Neuronal stem cell (in vitro differentiated cells): ENCODE data around the gene CEMIP.

Experiments
- DNase-seq: peaks from one replicate; pipeline ENCODE4 v3.0.0-alpha.2; 2013; ENCODE audit warnings: low spot score
- H2AFZ ChIP-seq: one replicate; pipeline ENCODE4 v1.6.1; 2013; ENCODE audit warnings: mild to moderate bottlenecking, low read length, inconsistent platforms
- H2AK5ac ChIP-seq: 2 replicates; pipeline ENCODE4 v1.6.1; 2013; ENCODE audit warnings: low read depth, mild to moderate bottlenecking, inconsistent platforms, low read length, moderate library complexity, mixed read lengths
- H2BK120ac ChIP-seq: 2 replicates; pipeline ENCODE4 v1.6.1; 2013; ENCODE audit warnings: low read depth, mild to moderate bottlenecking, inconsistent platforms, low read length, moderate library complexity, mixed read lengths
- H2BK12ac ChIP-seq: one replicate; pipeline ENCODE4 v1.6.1; 2013; ENCODE audit warnings: low read length, inconsistent platforms
- H2BK15ac ChIP-seq: 2 replicates; pipeline ENCODE4 v1.6.1; 2013; ENCODE audit warnings: mild to moderate bottlenecking, low read length, inconsistent platforms, mixed read lengths
- H2BK5ac ChIP-seq: one replicate; pipeline ENCODE4 v1.6.1; 2013; ENCODE audit warnings: inconsistent platforms, mild to moderate bottlenecking, low read length, moderate library complexity
- H3K14ac ChIP-seq: one replicate; pipeline ENCODE4 v1.6.1; 2013; ENCODE audit warnings: low read length, inconsistent platforms
- H3K18ac ChIP-seq: 2 replicates; pipeline ENCODE4 v1.6.1; 2013; ENCODE audit warnings: low read length, inconsistent platforms
- H3K23ac ChIP-seq: 2 replicates; pipeline ENCODE4 v1.6.1; 2013; ENCODE audit warnings: low read depth, mild to moderate bottlenecking, mixed read lengths, low read length, inconsistent platforms; ENCODE audit not compliant: poor library complexity
- H3K27ac ChIP-seq: replicated peaks from 3 replicates; pipeline ENCODE4 v1.5.1; 2013; ENCODE audit warnings: low read length, inconsistent platforms
- H3K27me3 ChIP-seq, 3 experiments: 2 replicates each; pipeline ENCODE4 v1.6.1; 2013; ENCODE audit warnings: low read length in 3 of 3, mild to moderate bottlenecking in 2 of 3, inconsistent platforms in 1 of 3, low read depth in 1 of 3, mixed read lengths in 1 of 3, moderate library complexity in 1 of 3; ENCODE audit not compliant: control insufficient read depth in 3 of 3, insufficient read depth in 3 of 3
- H3K36me3 ChIP-seq, 2 donors: replicated peaks in 1 of 2; 2 replicates each; pipeline ENCODE4 v1.6.1; 2013; ENCODE audit warnings: low read length in 2 of 2; ENCODE audit not compliant: control insufficient read depth in 2 of 2, insufficient read depth in 2 of 2
- H3K4ac ChIP-seq: 2 replicates; pipeline ENCODE4 v1.6.1; 2013; ENCODE audit warnings: inconsistent platforms, mild to moderate bottlenecking, low read length, moderate library complexity
- H3K4me1 ChIP-seq, 2 donors: 1 replicate in 1 of 2; 2 replicates in 1 of 2; pipeline ENCODE4 v1.6.1; 2013; ENCODE audit warnings: low read length in 2 of 2, low read depth in 1 of 2; ENCODE audit not compliant: control insufficient read depth in 2 of 2, insufficient read depth in 1 of 2
- H3K4me2 ChIP-seq: one replicate; pipeline ENCODE4 v1.6.1; 2013; ENCODE audit warnings: mild to moderate bottlenecking, low read length, inconsistent platforms; ENCODE audit not compliant: insufficient read depth, poor library complexity, severe bottlenecking
- H3K4me3 ChIP-seq, 2 donors: 2 replicates each; pipeline ENCODE4 v1.5.1; 2013; ENCODE audit warnings: low read length in 2 of 2, mild to moderate bottlenecking in 2 of 2, inconsistent platforms in 1 of 2, moderate library complexity in 1 of 2
- H3K79me1 ChIP-seq: one replicate; pipeline ENCODE4 v1.6.1; 2013; ENCODE audit warnings: low read depth, mild to moderate bottlenecking, inconsistent platforms, low read length, moderate library complexity
- H3K9ac ChIP-seq: one replicate; pipeline ENCODE4 v1.6.1; 2013; ENCODE audit warnings: mild to moderate bottlenecking, low read depth, low read length, inconsistent platforms; ENCODE audit not compliant: poor library complexity
- H3K9me3 ChIP-seq, 2 donors: replicated peaks in 1 of 2; 2 replicates each; pipeline versions ENCODE3 to v1.6.1; 2013; ENCODE audit warnings: low read length in 2 of 2, mild to moderate bottlenecking in 2 of 2, inconsistent platforms in 1 of 2, low read depth in 1 of 2, mixed read lengths in 1 of 2, moderate library complexity in 1 of 2; ENCODE audit not compliant: control insufficient read depth in 2 of 2, insufficient read depth in 1 of 2
- H4K8ac ChIP-seq: one replicate; pipeline ENCODE4 v1.6.1; 2013; ENCODE audit warnings: low read depth, mild to moderate bottlenecking, inconsistent platforms, low read length, moderate library complexity
- H4K91ac ChIP-seq: one replicate; pipeline ENCODE4 v1.6.1; 2013; ENCODE audit warnings: low read length, low read depth, mild to moderate bottlenecking, inconsistent platforms; ENCODE audit not compliant: poor library complexity
- WGBS, 2 donors: extraction: QIAGEN DNeasy Blood & Tissue Kit; methylation state at CpG; one replicate each; pipeline ENCODE4 v1.1.7; 2013; ENCODE audit warnings: missing lambda C conversion rate in 2 of 2, mixed read lengths in 1 of 2; ENCODE audit not compliant: insufficient read length in 2 of 2, insufficient replicate concordance in 1 of 2; ENCODE audit errors: extremely low coverage in 2 of 2; 5-methylcytosine and 5-hydroxymethylcytosine counted together

Gene CEMIP

DNA sequence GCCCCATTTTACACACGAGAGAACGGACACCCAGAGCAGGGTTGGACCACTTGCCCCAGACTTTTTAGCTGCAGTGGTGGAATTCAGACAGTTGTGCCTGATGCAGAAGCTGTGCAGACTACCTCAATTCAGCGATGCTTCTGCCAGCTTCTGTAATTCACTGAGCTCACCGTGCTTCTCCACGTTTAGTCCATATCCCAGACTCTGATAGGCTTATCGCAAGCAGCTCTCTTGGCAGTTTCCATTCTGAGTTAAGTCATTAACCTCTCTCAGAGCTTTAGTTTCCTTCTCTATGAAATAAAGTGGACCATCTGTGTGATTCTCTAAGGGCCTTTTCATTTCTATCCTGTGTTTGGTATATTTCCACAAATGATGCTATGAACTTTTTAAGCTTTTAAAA, 47.0 kb upstream of the CEMIP start:
- Histone ChIP-seq H3K27me3 (no peaks in the 10 kb centered on the region), H3K27ac (no peak overlapping the region), H2AK5ac (no peak overlapping the region), H2BK15ac (no peak overlapping the region), H2BK5ac (no peak overlapping the region), H3K36me3 (peaks cover 0 to 5% of the 10 kb centered on the region in 2 donors), H3K4me3 (no peak overlapping the region), H3K18ac (no peak overlapping the region), H2AFZ (no peak overlapping the region), H3K4me2 (no peak overlapping the region), H3K9me3 (peaks cover 0 to 4% of the 10 kb centered on the region in 2 donors), H3K4me1 (peaks cover 3 to 15% of the 10 kb centered on the region in 2 donors), H3K23ac (no peak overlapping the region), H4K8ac (no peak overlapping the region), H2BK120ac (no peak overlapping the region), H3K4ac (no peak overlapping the region), H3K14ac (no peak overlapping the region), H3K79me1 (no peaks in the 10 kb centered on the region), H2BK12ac (no peak overlapping the region), H4K91ac (no peak overlapping the region), H3K9ac (no peak overlapping the region)
- DNase-seq, result no peak
- WGBS, 2 donors, result no CpG with 5 or more reads among the region's 6 CpGs

DNA sequence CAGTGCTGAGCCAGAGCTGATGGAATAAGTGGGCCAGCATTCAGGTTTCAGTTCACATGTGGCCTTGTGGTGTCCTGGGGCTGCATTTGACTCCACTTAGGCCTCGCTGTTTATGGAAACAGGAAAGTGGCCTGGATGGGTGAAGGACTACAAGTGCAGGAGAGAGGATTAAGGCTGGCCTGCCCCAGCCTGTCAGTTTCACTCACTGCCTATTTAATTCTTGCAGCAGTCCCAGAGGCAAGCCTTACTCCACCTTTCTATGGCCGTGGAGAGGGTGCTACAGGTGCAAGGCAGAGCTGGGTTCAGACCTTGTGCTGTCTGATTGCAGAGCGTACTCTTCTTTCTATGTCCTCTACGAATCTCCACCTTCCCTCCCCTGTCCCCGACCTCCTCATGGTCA, 46.4 kb upstream of the CEMIP start:
- peaks cover 0 to 5% of the 10 kb centered on the region in 2 donors for H3K36me3 ChIP-seq
- H3K4me3 ChIP-seq, result no peak overlapping the region
- H2BK15ac ChIP-seq, result no peak overlapping the region
- no peak overlapping the region for H3K18ac ChIP-seq
- no peak overlapping the region for H4K91ac ChIP-seq
- no peak overlapping the region for H3K27ac ChIP-seq
- DNase-seq, result no peak
- H3K23ac ChIP-seq, result no peak overlapping the region
- H3K4me2 ChIP-seq, result no peak overlapping the region
- no peak overlapping the region for H3K14ac ChIP-seq
- no CpG with 5 or more reads among the region's 5 CpGs for WGBS, 2 donors
- H3K9me3 ChIP-seq, result peaks cover 0 to 4% of the 10 kb centered on the region in 2 donors
- H3K27me3 ChIP-seq, result no peaks in the 10 kb centered on the region
- no peak overlapping the region for H3K4ac ChIP-seq
- H2BK120ac ChIP-seq, result no peak overlapping the region
- H4K8ac ChIP-seq, result no peak overlapping the region
- H3K4me1 ChIP-seq, result peaks cover 3 to 14% of the 10 kb centered on the region in 2 donors
- no peak overlapping the region for H2AK5ac ChIP-seq
- no peak overlapping the region for H2BK5ac ChIP-seq
- H2BK12ac ChIP-seq, result no peak overlapping the region
- H3K79me1 ChIP-seq, result no peaks in the 10 kb centered on the region
- no peak overlapping the region for H2AFZ ChIP-seq
- H3K9ac ChIP-seq, result no peak overlapping the region

DNA sequence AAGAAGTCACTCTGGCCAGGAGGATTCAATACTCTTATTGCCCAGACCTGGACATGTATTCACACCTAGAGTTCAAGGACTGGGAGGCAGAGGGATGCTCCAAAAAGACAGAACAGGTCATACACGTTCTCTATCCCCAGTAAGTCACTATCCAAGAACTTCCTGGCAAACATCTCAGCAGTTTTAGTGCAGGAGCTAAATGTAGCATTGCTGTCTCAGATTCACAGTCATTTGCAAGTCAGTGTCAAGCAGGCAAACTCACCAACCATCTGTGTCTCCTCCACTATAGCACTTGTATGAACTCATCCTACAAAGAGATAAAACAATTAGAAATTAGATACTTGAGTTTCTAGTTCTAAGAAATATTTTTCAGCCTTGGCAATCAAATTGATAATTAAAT, 45.7 kb upstream of the CEMIP start:
- no peak overlapping the region for H2BK12ac ChIP-seq
- no peaks in the 10 kb centered on the region for H3K79me1 ChIP-seq
- peaks cover 0 to 5% of the 10 kb centered on the region in 2 donors for H3K36me3 ChIP-seq
- no peak for DNase-seq
- H3K9ac ChIP-seq, result no peak overlapping the region
- no peak overlapping the region for H2BK120ac ChIP-seq
- H3K4me1 ChIP-seq, result peaks cover 3 to 14% of the 10 kb centered on the region in 2 donors
- H3K23ac ChIP-seq, result no peak overlapping the region
- H3K27me3 ChIP-seq, result no peaks in the 10 kb centered on the region
- H3K4me3 ChIP-seq, result no peak overlapping the region
- H3K18ac ChIP-seq, result no peak overlapping the region
- H2AFZ ChIP-seq, result no peak overlapping the region
- no CpG with 5 or more reads among the region's 1 CpG for WGBS, 2 donors
- no peak overlapping the region for H4K8ac ChIP-seq
- H3K9me3 ChIP-seq, result peaks cover 0 to 4% of the 10 kb centered on the region in 2 donors
- H2BK15ac ChIP-seq, result no peak overlapping the region
- no peak overlapping the region for H2BK5ac ChIP-seq
- no peak overlapping the region for H3K14ac ChIP-seq
- H3K27ac ChIP-seq, result no peak overlapping the region
- no peak overlapping the region for H3K4me2 ChIP-seq
- no peak overlapping the region for H4K91ac ChIP-seq
- no peak overlapping the region for H2AK5ac ChIP-seq
- H3K4ac ChIP-seq, result no peak overlapping the region

DNA sequence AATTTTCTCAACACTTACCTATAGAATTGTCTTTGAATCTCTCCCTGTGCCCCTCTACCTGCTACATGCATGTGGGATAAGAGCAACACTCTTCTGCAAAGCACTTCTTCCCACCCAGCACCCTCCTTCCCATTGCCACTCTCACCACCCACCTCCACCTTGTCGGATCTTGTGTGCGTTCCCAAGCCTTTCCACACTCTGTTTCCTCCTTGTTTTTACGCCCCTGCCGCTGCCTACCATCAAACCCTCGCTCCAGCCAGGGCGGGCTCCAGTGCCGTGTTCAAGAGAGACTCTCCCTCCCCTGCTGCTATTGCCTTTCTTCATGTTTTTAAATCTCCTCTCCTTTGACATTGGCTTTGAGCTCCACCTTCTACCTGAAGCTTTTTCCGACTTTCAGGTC, 43.8 kb upstream of the CEMIP start:
- WGBS, 2 donors, result no CpG with 5 or more reads among the region's 8 CpGs
- no peak overlapping the region for H3K14ac ChIP-seq
- no peak for DNase-seq

More for the DNA sequence above, 43.8 kb upstream of the CEMIP start:
- H2BK120ac ChIP-seq, result no peak overlapping the region
- H3K18ac ChIP-seq, result no peak overlapping the region
- H3K23ac ChIP-seq, result no peak overlapping the region
- no peaks in the 10 kb centered on the region for H3K27me3 ChIP-seq
- H3K9ac ChIP-seq, result no peak overlapping the region
- no peak overlapping the region for H3K4me3 ChIP-seq
- H3K4ac ChIP-seq, result no peak overlapping the region
- no peak overlapping the region for H3K27ac ChIP-seq
- no peaks in the 10 kb centered on the region for H3K79me1 ChIP-seq
- H3K4me1 ChIP-seq, result peaks cover 3 to 14% of the 10 kb centered on the region in 2 donors
- no peak overlapping the region for H4K8ac ChIP-seq
- H2AFZ ChIP-seq, result no peak overlapping the region
- H2BK12ac ChIP-seq, result no peak overlapping the region
- H4K91ac ChIP-seq, result no peak overlapping the region
- H3K4me2 ChIP-seq, result no peak overlapping the region
- H3K9me3 ChIP-seq, result peaks cover 0 to 14% of the 10 kb centered on the region in 2 donors
- no peak overlapping the region for H2AK5ac ChIP-seq
- H2BK15ac ChIP-seq, result no peak overlapping the region
- peaks cover 0 to 5% of the 10 kb centered on the region in 2 donors for H3K36me3 ChIP-seq
- H2BK5ac ChIP-seq, result no peak overlapping the region
